Panc1 (cell line): Measurements from ENCODE around the gene TMEM108. TPM values are rescaled to one million over a fixed set of nuclear protein-coding genes. Genes with fewer than 3 reads are reported as not detected.

Experiments
- ATAC-seq: fragments of 200-7000 bp; cut with Tn5 transposase; 2 replicates; pipeline ENCODE4 v1.9.1; 2020; ENCODE audit warnings: mild to moderate bottlenecking, moderate library complexity
- BruUV-seq: library from RNA; stranded (reverse); fragments of 400-500 nt; replicated peaks from 2 replicates; lab custom pipeline; 2021; lab: Mats Ljungman, UMichigan
- CTCF ChIA-PET: fragments of 300-600 bp; sonication (Branson Sonifier 250); formaldehyde crosslinking; loops from one replicate; lab custom pipeline; 2022; ENCODE audit warnings: antibody characterized with exemption; lab: Charles Lee
- POLR2A ChIA-PET: fragments of 300-600 bp; sonication (Branson Sonifier 250); formaldehyde crosslinking; loops from one replicate; lab custom pipeline; 2022; ENCODE audit warnings: antibody characterized with exemption; lab: Charles Lee
- DNase-seq: peaks from one replicate; pipeline ENCODE4 v3.0.0-alpha.2; 2010; ENCODE audit warnings: low read depth, low spot score
- H3K27ac ChIP-seq: 2 replicates; pipeline ENCODE4 v1.5.1; 2011; ENCODE audit warnings: mild to moderate bottlenecking, low read length, inconsistent platforms
- H3K27me3 ChIP-seq: fragments of 200-500 bp; sonication (Bioruptor generic); 2 replicates; pipeline ENCODE4 v1.6.0; 2014; ENCODE audit warnings: low read length, inconsistent platforms; ENCODE audit not compliant: control insufficient read depth, insufficient read depth
- H3K36me3 ChIP-seq: fragments of 200-500 bp; sonication (Bioruptor generic); 2 replicates; pipeline ENCODE4 v1.5.1; 2014; ENCODE audit warnings: inconsistent platforms, mild to moderate bottlenecking, low read length, moderate library complexity; ENCODE audit not compliant: control insufficient read depth, insufficient read depth
- H3K4me1 ChIP-seq: 2 replicates; pipeline ENCODE4 v1.5.1; 2011; ENCODE audit warnings: inconsistent platforms, mild to moderate bottlenecking, low read length, moderate library complexity; ENCODE audit not compliant: control insufficient read depth, insufficient read depth
- H3K4me3 ChIP-seq, 2 experiments: 2 replicates each; pipeline ENCODE4 v1.5.1; 2011 to 2012; ENCODE audit warnings: low read depth in 2 of 2, low read length in 2 of 2, mild to moderate bottlenecking in 2 of 2, inconsistent platforms in 1 of 2, moderate library complexity in 1 of 2
- H3K9me3 ChIP-seq: fragments of 200-500 bp; sonication (Bioruptor generic); 2 replicates; pipeline ENCODE4 v1.5.1; 2014; ENCODE audit warnings: low read depth, mild to moderate bottlenecking, inconsistent platforms, low read length, moderate library complexity; ENCODE audit not compliant: control insufficient read depth, insufficient read depth
- CTCF ChIP-seq: fragments of 450-650 bp; IDR thresholded peaks from 2 replicates; pipeline ENCODE4 v1.5.1; 2017; ENCODE audit warnings: mild to moderate bottlenecking
- POLR2AphosphoS5 ChIP-seq: IDR thresholded peaks from 2 replicates; pipeline ENCODE4 v1.6.1; 2012; ENCODE audit warnings: mild to moderate bottlenecking, low read depth, low read length, moderate library complexity
- REST ChIP-seq, 2 experiments: IDR thresholded peaks; 2 replicates each; pipeline ENCODE4 v1.6.1; 2011 to 2012; ENCODE audit warnings: low read depth in 2 of 2, control low read depth in 1 of 2, low read length in 1 of 2, mild to moderate bottlenecking in 1 of 2, moderate library complexity in 1 of 2; ENCODE audit not compliant: insufficient read depth in 1 of 2
- SIN3A ChIP-seq: IDR thresholded peaks from 2 replicates; pipeline ENCODE4 v1.6.1; 2012; ENCODE audit warnings: low read depth, mild to moderate bottlenecking, low read length, moderate library complexity, borderline replicate concordance; ENCODE audit not compliant: insufficient read depth
- TCF7L2 ChIP-seq: IDR thresholded peaks from 2 replicates; pipeline ENCODE4 v1.6.1; 2011; ENCODE audit warnings: mild to moderate bottlenecking, low read depth, low read length, inconsistent platforms
- in situ Hi-C: cut with HindIII; loops from 2 replicates; pipeline ENCODE4 v1.10.0; 2016; ENCODE audit warnings: low sequenced_read_pairs, low pct_unique_long_range_greater_than_20kb
- intact Hi-C: fragments of 100-400 bp; cut with micrococcal nuclease; formaldehyde crosslinking; loops from one replicate; pipeline ENCODE4 v1.10.0; 2022; ENCODE audit not compliant: unreplicated experiment
- total RNA-seq: library from RNA; stranded (reverse); gene quantifications from one replicate; pipeline ENCODE4 v1.2.1, GENCODE V29; 2021; ENCODE audit not compliant: unreplicated experiment

The TMEM108 gene
- total RNA-seq, 1 experiment from 2014 or later: 0.41 TPM

GRCh38 chr3:133429063-133429462 is 390.9 kb downstream of the TMEM108 start:
- ChIA-PET CTCF (no interaction called here), POLR2A (no interaction called here)
- H3K4me3 ChIP-seq: no peak overlapping the region
- peaks cover 12% of the 10 kb centered on the region for H3K4me1 ChIP-seq
- no peaks in the 10 kb centered on the region for H3K27me3 ChIP-seq
- in situ Hi-C loops (no loop called here), intact Hi-C loops (no loop called here)
- DNase-seq (no peak), ATAC-seq (no peak)
- BruUV-seq: no TSS peak
- H3K9me3 ChIP-seq: no peaks in the 10 kb centered on the region
- peak overlapping the region; percentile 75 for H3K27ac ChIP-seq
- TF ChIP-seq CTCF: no peak
- TF ChIP-seq SIN3A: no peak
- no peak for TF ChIP-seq POLR2AphosphoS5
- TF ChIP-seq REST (IDR thresholded peaks at IDR 0.05; ENCODE audit: insufficient read depth in 1 of 2, low read depth in 2 of 2, low read length in 1 of 2): no peak
- no peak for TF ChIP-seq TCF7L2
- no peaks in the 10 kb centered on the region for H3K36me3 ChIP-seq

- in situ Hi-C loops: no loop called here
- Histone ChIP-seq H3K27ac (peak overlapping the region; percentile 92), H3K9me3 (no peaks in the 10 kb centered on the region), H3K4me3 (no peak overlapping the region), H3K4me1 (peaks cover 30% of the 10 kb centered on the region), H3K36me3 (no peaks in the 10 kb centered on the region), H3K27me3 (no peaks in the 10 kb centered on the region)
- CTCF ChIA-PET: no interaction called here
- no peak for DNase-seq
- intact Hi-C loops: no loop called here
- no peak for TF ChIP-seq TCF7L2
- TF ChIP-seq SIN3A: no peak
- no peak for TF ChIP-seq REST (IDR thresholded peaks at IDR 0.05; ENCODE audit: insufficient read depth in 1 of 2, low read depth in 2 of 2, low read length in 1 of 2)
- TF ChIP-seq CTCF: no peak
- TF ChIP-seq POLR2AphosphoS5: no peak
- ATAC-seq: no peak
- POLR2A ChIA-PET: no interaction called here
- BruUV-seq: no TSS peak
These were observed 401.4 kb downstream of the TMEM108 start for GRCh38 chr3:133439563-133439962.
